NB4 (cell line): ENCODE measurements around the gene SLC39A2.
A peak's percentile ranks its signal among the peaks of the same experiment; 100 is the strongest.

Experiments used
- DNase-seq: peaks from one replicate; pipeline ENCODE4 v3.0.0; 2010; ENCODE audit warnings: low read depth
- H3K4me3 ChIP-seq: one replicate; pipeline ENCODE4 v1.5.1; 2011; ENCODE audit warnings: mild to moderate bottlenecking, low read depth, low read length, moderate library complexity
- CTCF ChIP-seq: IDR thresholded peaks from one replicate; pipeline ENCODE4 v1.5.1; 2012; ENCODE audit warnings: low read depth, low read length
- MAX ChIP-seq: IDR thresholded peaks from 2 replicates; pipeline ENCODE4 v1.6.1; 2011; ENCODE audit warnings: low read depth, low read length
- MYC ChIP-seq: IDR thresholded peaks from 2 replicates; pipeline ENCODE4 v1.6.1; 2011; ENCODE audit warnings: low read depth, low read length
- POLR2A ChIP-seq: IDR thresholded peaks from 2 replicates; pipeline ENCODE4 v1.6.1; 2011; ENCODE audit warnings: mild to moderate bottlenecking; ENCODE audit not compliant: insufficient read length; ENCODE audit errors: extremely low read depth

SLC39A2 gene

GRCh38 chr14:21011136-21011535 lies 12.0 kb downstream of the SLC39A2 start:
- no peak for DNase-seq
- TF ChIP-seq MAX = no peak
- TF ChIP-seq CTCF = no peak
- TF ChIP-seq MYC = no peak
- TF ChIP-seq POLR2A = no peak
- H3K4me3 ChIP-seq = no peak overlapping the region

GRCh38 chr14:21014761-21015190 lies 15.7 kb downstream of the SLC39A2 start:
- peak; percentile 87 for DNase-seq
- TF ChIP-seq MAX = no peak
- TF ChIP-seq CTCF = peak; percentile 80
- TF ChIP-seq POLR2A = no peak
- H3K4me3 ChIP-seq = no peak overlapping the region

- peak; percentile 42; the same call in 1 of the 2 replicates for TF ChIP-seq MAX
- no peak for TF ChIP-seq POLR2A
- TF ChIP-seq CTCF = no peak
- no peak for TF ChIP-seq MYC
- H3K4me3 ChIP-seq = no peak overlapping the region
- peak; percentile 72 for DNase-seq
Measured at GRCh38 chr14:21015312-21015711, 16.2 kb downstream of the SLC39A2 start.

GRCh38 chr14:21016413-21017190 lies 17.5 kb downstream of the SLC39A2 start:
- no peak for DNase-seq
- no peak for TF ChIP-seq MAX
- no peak for TF ChIP-seq POLR2A
- TF ChIP-seq MYC = no peak
- no peak for TF ChIP-seq CTCF
- H3K4me3 ChIP-seq = no peak overlapping the region

GRCh38 chr14:21017528-21018245 lies 18.6 kb downstream of the SLC39A2 start:
- DNase-seq = peak; percentile 42
- TF ChIP-seq CTCF (no peak), POLR2A (no peak)
- H3K4me3 ChIP-seq = no peak overlapping the region
